ENCODE data around the gene AMELX. TPM values are rescaled to one million over a fixed set of nuclear protein-coding genes. Genes with fewer than 3 reads are reported as not detected.

AMELX gene
- total and polyA plus RNA-seq, 3 donors from 2014 or later, result not detected

GRCh38 chrX:11259437-11259836, 33.8 kb upstream of the AMELX start:
- DNase-seq, result no peak
- TF ChIP-seq CTCF (IDR thresholded peaks at IDR 0.05), result no peak
- no peak for TF ChIP-seq POLR2A (IDR thresholded peaks at IDR 0.05)
- Histone ChIP-seq H3K27ac (no peak overlapping the region), H3K4me3 (no peak overlapping the region), H3K9me3 (no peaks in the 10 kb centered on the region), H3K36me3 (ENCODE audit: low read depth, missing control alignments) (no peaks in the 10 kb centered on the region), H3K4me1 (no peaks in the 10 kb centered on the region), H3K27me3 (no peaks in the 10 kb centered on the region)
- 83 to 100% methylated on average over 1 of the region's 1 CpG for WGBS, 2 donors
- intact Hi-C loops (cut with DNase I; ENCODE audit: low total_unique reads), result no loop called here

GRCh38 chrX:11261260-11261659, 32.0 kb upstream of the AMELX start:
- H3K4me1 ChIP-seq, result no peaks in the 10 kb centered on the region
- H3K27ac ChIP-seq, result no peak overlapping the region
- no peak for TF ChIP-seq CTCF (IDR thresholded peaks at IDR 0.05)
- no peak for TF ChIP-seq POLR2A (IDR thresholded peaks at IDR 0.05)
- 85 to 100% methylated on average over 1 of the region's 1 CpG for WGBS, 2 donors
- intact Hi-C loops (cut with DNase I; ENCODE audit: low total_unique reads), result no loop called here
- no peaks in the 10 kb centered on the region for H3K9me3 ChIP-seq
- no peak overlapping the region for H3K4me3 ChIP-seq
- H3K27me3 ChIP-seq, result no peaks in the 10 kb centered on the region
- no peak for DNase-seq
- no peaks in the 10 kb centered on the region for H3K36me3 ChIP-seq (ENCODE audit: low read depth, missing control alignments)

GRCh38 chrX:11264925-11265324, 28.3 kb upstream of the AMELX start:
- no peak for DNase-seq
- no peaks in the 10 kb centered on the region for H3K4me1 ChIP-seq
- H3K27ac ChIP-seq, result peak overlapping the region in 1 of 2 donors; percentile 24
- no peaks in the 10 kb centered on the region for H3K27me3 ChIP-seq
- WGBS, 2 donors, result 43 to 57% methylated on average over 1 of the region's 1 CpG
- H3K4me3 ChIP-seq, result no peak overlapping the region
- H3K36me3 ChIP-seq (ENCODE audit: low read depth, missing control alignments), result no peaks in the 10 kb centered on the region
- intact Hi-C loops (cut with DNase I; ENCODE audit: low total_unique reads), result no loop called here
- H3K9me3 ChIP-seq, result no peaks in the 10 kb centered on the region
- TF ChIP-seq POLR2A (IDR thresholded peaks at IDR 0.05) (no peak), CTCF (IDR thresholded peaks at IDR 0.05) (no peak)

GRCh38 chrX:11265352-11265751, 27.9 kb upstream of the AMELX start:
- Histone ChIP-seq H3K36me3 (ENCODE audit: low read depth, missing control alignments) (no peaks in the 10 kb centered on the region), H3K4me3 (no peak overlapping the region), H3K9me3 (no peaks in the 10 kb centered on the region), H3K27ac (peak overlapping the region in 1 of 2 donors; percentile 24), H3K4me1 (no peaks in the 10 kb centered on the region), H3K27me3 (no peaks in the 10 kb centered on the region)
- 33 to 37% methylated on average over 3 of the region's 3 CpGs for WGBS, 2 donors
- no peak for TF ChIP-seq CTCF (IDR thresholded peaks at IDR 0.05)
- TF ChIP-seq POLR2A (IDR thresholded peaks at IDR 0.05), result no peak
- no peak for DNase-seq
- intact Hi-C loops (cut with DNase I; ENCODE audit: low total_unique reads), result no loop called here

- TF ChIP-seq CTCF (IDR thresholded peaks at IDR 0.05) (no peak), POLR2A (IDR thresholded peaks at IDR 0.05) (no peak)
- WGBS, 2 donors, result 27 to 45% methylated on average over 5 of the region's 5 CpGs
- H3K4me3 ChIP-seq, result no peak overlapping the region
- H3K9me3 ChIP-seq, result no peaks in the 10 kb centered on the region
- H3K27me3 ChIP-seq, result no peaks in the 10 kb centered on the region
- intact Hi-C loops (cut with DNase I; ENCODE audit: low total_unique reads), result no loop called here
- no peaks in the 10 kb centered on the region for H3K4me1 ChIP-seq
- DNase-seq, result no peak
- H3K27ac ChIP-seq, result peak overlapping the region in 1 of 2 donors; percentile 24
- no peaks in the 10 kb centered on the region for H3K36me3 ChIP-seq (ENCODE audit: low read depth, missing control alignments)
Observed at GRCh38 chrX:11266573-11267003, 26.6 kb upstream of the AMELX start.
